ENCODE data around the gene AGAP2.

GRCh38 chr12:57716305-57716704 lies 22.2 kb downstream of the AGAP2 start:
- TF ChIP-seq, protein P1, sequence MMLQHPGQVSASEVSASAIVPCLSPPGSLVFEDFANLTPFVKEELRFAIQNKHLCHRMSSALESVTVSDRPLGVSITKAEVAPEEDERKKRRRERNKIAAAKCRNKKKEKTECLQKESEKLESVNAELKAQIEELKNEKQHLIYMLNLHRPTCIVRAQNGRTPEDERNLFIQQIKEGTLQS (IDR thresholded peaks at IDR 0.05; ENCODE audit: insufficient read depth, low read depth, low read length), result no peak
- TF ChIP-seq, protein P2, sequence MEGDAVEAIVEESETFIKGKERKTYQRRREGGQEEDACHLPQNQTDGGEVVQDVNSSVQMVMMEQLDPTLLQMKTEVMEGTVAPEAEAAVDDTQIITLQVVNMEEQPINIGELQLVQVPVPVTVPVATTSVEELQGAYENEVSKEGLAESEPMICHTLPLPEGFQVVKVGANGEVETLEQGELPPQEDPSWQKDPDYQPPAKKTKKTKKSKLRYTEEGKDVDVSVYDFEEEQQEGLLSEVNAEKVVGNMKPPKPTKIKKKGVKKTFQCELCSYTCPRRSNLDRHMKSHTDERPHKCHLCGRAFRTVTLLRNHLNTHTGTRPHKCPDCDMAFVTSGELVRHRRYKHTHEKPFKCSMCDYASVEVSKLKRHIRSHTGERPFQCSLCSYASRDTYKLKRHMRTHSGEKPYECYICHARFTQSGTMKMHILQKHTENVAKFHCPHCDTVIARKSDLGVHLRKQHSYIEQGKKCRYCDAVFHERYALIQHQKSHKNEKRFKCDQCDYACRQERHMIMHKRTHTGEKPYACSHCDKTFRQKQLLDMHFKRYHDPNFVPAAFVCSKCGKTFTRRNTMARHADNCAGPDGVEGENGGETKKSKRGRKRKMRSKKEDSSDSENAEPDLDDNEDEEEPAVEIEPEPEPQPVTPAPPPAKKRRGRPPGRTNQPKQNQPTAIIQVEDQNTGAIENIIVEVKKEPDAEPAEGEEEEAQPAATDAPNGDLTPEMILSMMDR (IDR thresholded peaks at IDR 0.05; ENCODE audit: control extremely low read depth in 1 of 3, insufficient read depth in 1 of 3, low read depth in 1 of 3, low read length in 3 of 3), result no peak
- TF ChIP-seq TAF1 (IDR thresholded peaks at IDR 0.05; ENCODE audit: low read depth, low read length) (no peak), EP300 (IDR thresholded peaks at IDR 0.05; ENCODE audit: borderline replicate concordance in 1 of 2, low read depth in 2 of 2, low read length in 2 of 2) (no peak)
